Activated CD4-positive, alpha-beta memory T cell treated with anti-CD3 and anti-CD28 coated beads for 36 hours (primary cell): ENCODE data around the gene KRT6C. TPM values are rescaled to one million over a fixed set of nuclear protein-coding genes. Genes with fewer than 3 reads are reported as not detected.
"Not testable (repeated sequence)": the region's sequence is repeated elsewhere in the genome, so short reads cannot be mapped to it uniquely, and the experiment has no call there.

Source experiments
- CTCF ChIA-PET: fragments of 350-600 bp; sonication (Branson Sonifier 250); formaldehyde crosslinking; loops from one replicate; lab custom pipeline; 2021; ENCODE audit warnings: antibody characterized with exemption, inconsistent platforms; lab: Charles Lee
- POLR2A ChIA-PET: fragments of 350-600 bp; sonication (Branson Sonifier 250); formaldehyde crosslinking; loops from one replicate; lab custom pipeline; 2021; ENCODE audit warnings: antibody characterized with exemption; lab: Charles Lee
- DNase-seq: peaks from one replicate; pipeline ENCODE4 v3.0.0-alpha.2; 2020
- H3K27ac Mint-ChIP-seq: one replicate; pipeline ENCODE4 v1.8.0; 2021; ENCODE audit warnings: mixed read lengths
- H3K27me3 Mint-ChIP-seq: one replicate; pipeline ENCODE4 v1.8.0; 2021; ENCODE audit warnings: mixed read lengths
- H3K36me3 Mint-ChIP-seq: one replicate; pipeline ENCODE4 v1.8.0; 2021; ENCODE audit warnings: mixed read lengths
- H3K4me1 Mint-ChIP-seq: one replicate; pipeline ENCODE4 v1.8.0; 2021; ENCODE audit warnings: low read depth, mixed read lengths
- H3K4me3 Mint-ChIP-seq: one replicate; pipeline ENCODE4 v1.8.0; 2021; ENCODE audit warnings: mild to moderate bottlenecking, mixed read lengths
- H3K9me3 Mint-ChIP-seq: one replicate; pipeline ENCODE4 v1.8.0; 2021; ENCODE audit warnings: mixed read lengths
- intact Hi-C: fragments of 100-400 bp; cut with micrococcal nuclease; formaldehyde crosslinking; loops from one replicate; pipeline ENCODE4 v1.15.1; 2023
- total RNA-seq, 2 experiments: library from RNA; stranded (reverse); gene quantifications; one replicate each; pipeline ENCODE4 v1.2.3, GENCODE V29; 2021

KRT6C gene
- total RNA-seq, 2 experiments from 2014 or later = not detected

DNA sequence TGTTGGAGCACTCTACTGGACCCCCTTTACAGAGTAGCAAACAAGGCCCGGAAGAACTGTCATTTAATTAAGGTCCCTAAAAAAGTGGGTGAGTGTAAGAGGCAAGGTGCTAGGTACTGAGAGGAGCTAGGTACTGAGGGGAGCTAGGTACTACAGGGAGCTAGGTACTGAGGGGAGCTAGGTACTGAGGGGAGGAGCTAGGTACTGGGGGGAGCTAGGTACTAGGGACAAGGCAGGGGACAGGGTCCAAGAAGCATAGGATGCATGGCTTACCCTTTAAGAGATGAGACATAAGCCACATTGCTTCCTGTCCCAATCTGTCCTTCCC, 41.7 kb upstream of the KRT6C start:
- peaks cover 3% of the 10 kb centered on the region for H3K36me3 Mint-ChIP-seq
- ChIA-PET POLR2A (no interaction called here), CTCF (no interaction called here)
- H3K4me3 Mint-ChIP-seq = no peak overlapping the region
- DNase-seq = no peak
- H3K27ac Mint-ChIP-seq = no peak overlapping the region
- intact Hi-C loops = no loop called here
- peaks cover 7% of the 10 kb centered on the region for H3K9me3 Mint-ChIP-seq
- H3K4me1 Mint-ChIP-seq = no peaks in the 10 kb centered on the region
- peaks cover 9% of the 10 kb centered on the region for H3K27me3 Mint-ChIP-seq

DNA sequence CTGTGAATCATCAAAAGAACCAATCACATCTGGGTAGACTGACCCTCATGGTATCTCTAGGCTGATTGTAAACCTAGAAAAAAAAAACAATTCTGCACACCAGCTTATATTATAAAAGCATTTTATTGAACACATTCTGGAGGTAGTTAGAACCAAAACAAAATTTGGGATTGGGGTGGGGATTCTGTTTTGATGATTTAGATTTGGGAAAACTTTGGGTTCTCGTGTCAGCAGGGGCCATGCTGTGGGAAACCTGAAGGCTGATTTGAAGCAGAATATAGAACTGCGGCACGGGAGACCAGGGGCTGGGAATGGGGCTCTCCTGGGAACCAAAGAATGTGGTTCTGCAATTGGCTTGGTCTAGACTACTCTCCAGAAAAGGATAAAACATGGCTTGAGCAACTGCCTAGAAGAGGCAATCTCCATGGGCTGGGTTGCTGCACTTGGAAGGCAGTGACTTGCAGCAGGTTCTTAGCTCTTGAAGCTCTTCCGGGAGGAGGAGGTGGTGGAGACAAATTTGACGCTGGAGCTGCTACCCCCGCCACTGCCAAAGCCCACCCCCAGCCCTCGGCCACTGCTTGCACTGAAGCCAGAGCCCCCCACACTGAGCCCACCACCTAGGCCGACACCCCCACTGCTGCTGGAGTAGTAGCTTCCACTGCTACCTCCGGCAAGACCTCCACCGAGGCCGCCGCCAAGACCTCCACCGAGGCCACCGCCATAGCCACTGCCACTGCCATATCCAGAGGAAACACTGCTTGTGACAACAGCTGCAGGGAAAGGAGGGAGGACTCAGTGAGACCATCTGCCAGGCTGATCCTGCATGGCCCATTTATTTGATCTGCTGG, 41.1 kb upstream of the KRT6C start:
- peaks cover 8% of the 10 kb centered on the region for H3K9me3 Mint-ChIP-seq
- ChIA-PET CTCF (interaction anchor here (0.8 kb wide), 1 partner anchor 366 kb away, joined by 3 read pairs; no protein-coding TSS in a partner anchor), POLR2A (interaction anchor here (0.6 kb wide), 1 partner anchor 1820 kb away, joined by 3 read pairs; no protein-coding TSS in a partner anchor)
- H3K36me3 Mint-ChIP-seq = peaks cover 3% of the 10 kb centered on the region
- no peak overlapping the region for H3K4me3 Mint-ChIP-seq
- H3K27ac Mint-ChIP-seq = no peak overlapping the region
- no peak for DNase-seq
- peaks cover 11% of the 10 kb centered on the region for H3K27me3 Mint-ChIP-seq
- intact Hi-C loops = no loop called here
- no peaks in the 10 kb centered on the region for H3K4me1 Mint-ChIP-seq

DNA sequence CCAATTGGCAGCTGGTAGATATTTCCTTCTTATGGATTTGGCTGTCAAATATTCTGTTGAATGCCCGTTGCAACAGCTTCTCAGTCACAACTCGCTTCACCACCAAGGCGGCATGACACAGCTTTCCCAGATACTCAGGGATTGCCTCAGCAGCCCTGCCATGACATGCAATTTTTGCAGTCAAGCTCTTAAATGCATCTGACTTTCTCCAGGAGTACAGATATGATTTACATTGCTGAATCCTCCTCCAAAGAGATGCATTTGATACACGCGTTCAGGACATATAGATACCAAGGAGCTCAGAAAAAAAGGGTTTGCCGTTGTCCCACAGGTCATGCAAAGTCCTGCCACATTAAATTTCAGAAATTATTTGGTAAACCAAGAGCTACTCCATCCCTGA, 40.1 kb upstream of the KRT6C start:
- Mint-ChIP-seq H3K27me3 (peaks cover 17% of the 10 kb centered on the region), H3K36me3 (peaks cover 3% of the 10 kb centered on the region), H3K27ac (no peak overlapping the region)

DNA sequence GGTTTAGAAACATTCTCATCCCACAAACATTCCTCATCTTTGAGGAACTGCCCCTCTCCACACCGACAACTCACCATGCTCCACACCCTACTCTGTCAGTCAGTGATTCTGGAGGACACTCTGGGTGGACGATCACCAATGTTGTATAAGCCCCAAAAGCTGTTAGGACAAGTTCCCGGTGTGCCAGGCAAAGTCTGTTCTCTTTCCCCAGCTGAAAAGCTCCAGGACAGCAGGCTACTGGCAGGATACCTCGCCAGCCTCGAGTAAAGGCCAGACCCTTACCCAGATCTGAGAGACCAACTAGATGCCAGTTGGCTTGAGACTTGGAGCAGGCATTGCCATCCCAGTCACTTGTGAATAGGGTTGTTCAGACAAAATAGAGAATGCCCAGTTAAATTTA, 34.6 kb upstream of the KRT6C start:
- peaks cover 3% of the 10 kb centered on the region for H3K36me3 Mint-ChIP-seq
- ChIA-PET CTCF (interaction anchor here (0.9 kb wide), 1 partner anchor 80 kb away, joined by 4 read pairs; no protein-coding TSS in a partner anchor), POLR2A (no interaction called here)
- no peak for DNase-seq
- no peak overlapping the region for H3K27ac Mint-ChIP-seq
- H3K4me3 Mint-ChIP-seq = no peak overlapping the region
- H3K9me3 Mint-ChIP-seq = peaks cover 8% of the 10 kb centered on the region
- peaks cover 32% of the 10 kb centered on the region for H3K27me3 Mint-ChIP-seq
- intact Hi-C loops = no loop called here
- no peaks in the 10 kb centered on the region for H3K4me1 Mint-ChIP-seq

More for the DNA sequence above, 40.1 kb upstream of the KRT6C start:
- DNase-seq = no peak
- ChIA-PET CTCF (no interaction called here), POLR2A (no interaction called here)
- H3K4me1 Mint-ChIP-seq = no peaks in the 10 kb centered on the region
- H3K9me3 Mint-ChIP-seq = peaks cover 8% of the 10 kb centered on the region
- no peak overlapping the region for H3K4me3 Mint-ChIP-seq
- intact Hi-C loops = no loop called here

DNA sequence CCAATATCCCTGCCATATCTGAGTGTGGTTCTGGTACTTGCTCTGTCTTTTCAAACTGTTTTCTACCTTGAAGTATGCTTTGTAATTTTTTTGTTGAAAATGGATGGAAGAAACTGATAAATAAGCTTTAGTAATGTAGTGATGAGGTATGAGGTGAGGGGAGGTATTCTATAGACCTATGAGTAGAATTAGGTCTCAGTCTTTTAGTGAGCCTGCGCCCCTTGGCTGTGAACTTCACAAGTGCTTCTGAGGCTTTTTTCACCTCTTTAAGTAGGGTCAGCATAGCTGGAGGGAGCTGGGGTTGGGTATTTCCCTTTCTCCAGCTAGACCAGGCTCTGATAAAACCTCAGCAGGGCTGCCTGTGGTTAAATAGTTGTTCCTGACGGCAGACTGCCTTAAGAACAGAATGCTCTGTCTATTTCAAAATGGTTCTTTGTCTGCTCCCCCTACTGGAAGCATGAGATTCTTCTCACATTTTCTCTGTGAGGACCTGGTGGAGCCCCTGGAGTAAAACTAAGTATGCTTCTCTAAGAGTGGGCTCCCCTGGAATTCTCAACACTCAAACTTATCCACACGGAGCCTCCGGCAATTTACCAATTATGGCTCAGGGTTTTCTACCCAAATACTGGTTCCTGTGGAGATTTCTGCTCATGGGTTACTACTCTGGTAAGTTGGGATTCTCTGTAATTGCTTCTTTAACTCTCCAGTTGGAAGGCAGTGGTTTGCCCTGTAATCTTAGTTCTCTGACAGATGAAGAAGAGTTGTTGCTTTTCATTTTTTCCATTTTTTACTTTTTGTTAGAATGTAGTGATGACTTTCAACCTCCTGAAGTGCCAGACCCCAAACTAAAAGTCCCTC, 33.5 kb upstream of the KRT6C start:
- peaks cover 3% of the 10 kb centered on the region for H3K36me3 Mint-ChIP-seq
- no peaks in the 10 kb centered on the region for H3K4me1 Mint-ChIP-seq
- H3K27ac Mint-ChIP-seq = no peak overlapping the region
- no peak for DNase-seq
- no peak overlapping the region for H3K4me3 Mint-ChIP-seq
- POLR2A ChIA-PET = no interaction called here
- intact Hi-C loops = no loop called here
- CTCF ChIA-PET = interaction anchor here (0.9 to 1.5 kb wide), 3 partner anchors 9 to 127 kb away, joined by 3 to 5 read pairs (median 4); no protein-coding TSS in a partner anchor
- peaks cover 8% of the 10 kb centered on the region for H3K9me3 Mint-ChIP-seq
- peaks cover 29% of the 10 kb centered on the region for H3K27me3 Mint-ChIP-seq

DNA sequence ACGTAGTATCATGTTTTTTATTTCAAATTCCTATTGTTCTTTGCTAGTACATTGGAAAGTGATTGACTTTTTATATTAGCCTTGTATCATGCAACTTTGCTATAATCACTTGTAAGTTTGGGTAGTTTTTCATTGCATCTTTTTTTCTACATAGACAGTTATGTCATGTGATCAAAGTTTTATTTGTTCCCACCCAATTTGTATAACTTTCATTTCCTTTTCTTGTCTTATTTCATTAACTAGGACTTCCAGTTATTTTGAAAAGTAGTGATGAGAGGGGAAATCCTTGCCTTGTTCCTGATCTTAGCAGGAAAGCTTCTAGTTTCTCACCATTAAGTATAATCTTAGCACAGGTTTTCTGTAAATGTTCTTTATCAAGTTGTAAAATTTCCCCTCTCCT, 29.3 kb upstream of the KRT6C start:
- Mint-ChIP-seq H3K27ac (no peak overlapping the region), H3K27me3 (peaks cover 15% of the 10 kb centered on the region), H3K36me3 (no peaks in the 10 kb centered on the region), H3K4me3 (no peak overlapping the region), H3K4me1 (no peaks in the 10 kb centered on the region), H3K9me3 (no peaks in the 10 kb centered on the region)
- ChIA-PET CTCF (interaction anchor here (0.7 kb wide), 1 partner anchor 377 kb away, joined by 3 read pairs; no protein-coding TSS in a partner anchor), POLR2A (no interaction called here)
- no peak for DNase-seq
- intact Hi-C loops = no loop called here

DNA sequence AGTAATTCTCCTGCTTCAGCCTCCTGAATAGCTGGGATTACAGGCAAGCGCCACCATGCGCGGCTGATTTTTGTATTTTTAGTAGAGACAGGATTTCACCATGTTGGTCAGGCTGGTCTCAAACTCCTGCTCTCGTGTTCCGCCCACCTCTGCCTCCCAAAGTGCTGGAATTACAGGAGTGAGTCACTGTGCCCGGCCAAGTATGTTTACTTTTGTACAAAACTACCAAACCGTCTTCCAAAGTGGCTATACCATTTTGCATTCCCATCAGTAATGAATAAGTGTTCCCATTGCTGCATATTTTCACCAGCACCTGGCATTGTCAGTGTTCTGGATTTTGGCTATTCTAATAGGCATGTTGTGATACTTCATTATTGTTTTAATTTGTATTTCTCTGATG, 27.9 kb upstream of the KRT6C start:
- no peaks in the 10 kb centered on the region for H3K36me3 Mint-ChIP-seq
- ChIA-PET POLR2A (no interaction called here), CTCF (no interaction called here)
- peaks cover 6% of the 10 kb centered on the region for H3K27me3 Mint-ChIP-seq
- no peaks in the 10 kb centered on the region for H3K4me1 Mint-ChIP-seq
- no peaks in the 10 kb centered on the region for H3K9me3 Mint-ChIP-seq
- no peak for DNase-seq
- intact Hi-C loops = no loop called here
- H3K4me3 Mint-ChIP-seq = no peak overlapping the region
- no peak overlapping the region for H3K27ac Mint-ChIP-seq

DNA sequence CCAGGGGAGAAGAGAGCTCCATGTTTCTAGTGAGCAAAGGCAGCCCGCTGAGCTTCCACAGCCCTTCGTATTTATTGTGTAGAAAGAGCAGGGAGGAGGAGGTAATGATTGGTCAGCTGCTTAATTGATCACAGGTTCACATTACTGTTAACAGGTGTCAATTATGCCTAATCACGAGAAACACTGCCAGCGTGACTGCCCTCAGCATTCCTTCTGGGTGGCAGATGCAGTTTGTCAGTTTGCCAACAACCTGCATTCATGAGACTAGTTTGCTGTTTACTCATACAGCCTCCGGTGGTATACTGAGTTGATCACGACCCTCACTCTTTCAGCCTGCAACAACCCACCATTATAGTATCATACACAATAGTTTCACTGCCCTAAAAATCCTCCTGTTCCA, 27.0 kb upstream of the KRT6C start:
- DNase-seq, intact Hi-C loops, H3K9me3 Mint-ChIP-seq, POLR2A ChIA-PET, H3K4me3 Mint-ChIP-seq, H3K36me3 Mint-ChIP-seq, CTCF ChIA-PET, H3K4me1 Mint-ChIP-seq, H3K27me3 Mint-ChIP-seq, H3K27ac Mint-ChIP-seq: not testable (repeated sequence)

DNA sequence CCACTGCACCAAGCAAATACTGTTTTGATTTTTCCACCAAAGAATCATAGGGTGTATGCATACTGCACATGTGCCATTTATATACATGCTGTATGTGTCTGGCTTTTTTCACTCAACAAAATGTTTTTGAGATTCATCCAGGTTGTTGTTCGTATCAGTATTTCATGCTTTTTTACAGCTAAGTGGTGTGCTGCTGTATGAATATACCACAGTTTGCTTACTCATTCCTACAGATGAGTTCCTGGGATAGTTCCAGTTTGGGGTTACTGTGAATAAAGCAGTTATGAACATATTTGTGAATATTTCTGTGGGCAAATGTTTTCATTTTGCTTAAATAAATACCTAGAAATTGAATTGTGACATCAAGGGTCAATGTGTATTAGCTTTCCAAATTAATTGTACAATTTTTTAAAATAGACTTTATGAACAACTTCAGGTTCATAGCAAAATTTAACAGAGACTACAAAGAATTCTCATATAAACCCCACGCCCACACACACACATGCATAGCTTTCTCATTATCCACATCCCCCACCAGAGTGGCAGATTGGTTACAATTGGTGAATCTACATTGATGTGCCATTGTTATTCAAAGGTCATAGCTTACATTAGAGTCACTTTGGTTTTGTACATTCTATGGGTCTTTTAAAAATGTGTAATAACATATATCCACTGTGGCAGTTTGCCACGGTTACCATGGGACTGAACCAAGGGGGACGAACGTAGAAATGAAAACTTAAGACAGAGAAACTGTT, 26.4 kb upstream of the KRT6C start:
- H3K4me3 Mint-ChIP-seq = no peak overlapping the region
- no peak overlapping the region for H3K27ac Mint-ChIP-seq
- peaks cover 7% of the 10 kb centered on the region for H3K27me3 Mint-ChIP-seq
- intact Hi-C loops = no loop called here
- no peak for DNase-seq
- no peaks in the 10 kb centered on the region for H3K36me3 Mint-ChIP-seq
- no peaks in the 10 kb centered on the region for H3K9me3 Mint-ChIP-seq
- ChIA-PET POLR2A (no interaction called here), CTCF (interaction anchor here (1.4 kb wide), 1 partner anchor 379 kb away, joined by 4 read pairs; no protein-coding TSS in a partner anchor)
- no peaks in the 10 kb centered on the region for H3K4me1 Mint-ChIP-seq

DNA sequence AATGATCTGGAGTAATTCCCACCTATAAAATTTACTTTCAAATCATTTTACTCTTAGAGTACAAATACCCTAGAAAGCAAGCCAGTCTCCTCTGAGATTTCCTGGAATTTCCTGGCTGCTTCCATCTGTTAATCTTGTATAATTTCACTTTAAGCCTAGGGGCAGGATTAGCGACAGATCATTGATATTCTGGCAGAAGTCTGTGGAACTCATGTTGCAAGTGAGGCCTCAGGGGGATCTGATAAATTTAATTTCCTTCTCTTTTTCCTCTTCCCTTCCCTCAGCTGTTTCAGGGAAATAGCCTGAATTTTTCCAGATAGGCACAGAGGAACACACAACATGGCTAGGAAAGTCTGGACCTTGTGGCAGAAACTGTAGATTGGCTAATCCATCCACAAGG, 25.3 kb upstream of the KRT6C start:
- Mint-ChIP-seq H3K4me1 (no peaks in the 10 kb centered on the region), H3K4me3 (no peak overlapping the region), H3K9me3 (no peaks in the 10 kb centered on the region), H3K36me3 (no peaks in the 10 kb centered on the region), H3K27ac (no peak overlapping the region), H3K27me3 (peaks cover 9% of the 10 kb centered on the region)
- DNase-seq = no peak
- POLR2A ChIA-PET = no interaction called here
- CTCF ChIA-PET = interaction anchor here (1.4 kb wide), 1 partner anchor 381 kb away, joined by 4 read pairs; no protein-coding TSS in a partner anchor
- intact Hi-C loops = no loop called here

DNA sequence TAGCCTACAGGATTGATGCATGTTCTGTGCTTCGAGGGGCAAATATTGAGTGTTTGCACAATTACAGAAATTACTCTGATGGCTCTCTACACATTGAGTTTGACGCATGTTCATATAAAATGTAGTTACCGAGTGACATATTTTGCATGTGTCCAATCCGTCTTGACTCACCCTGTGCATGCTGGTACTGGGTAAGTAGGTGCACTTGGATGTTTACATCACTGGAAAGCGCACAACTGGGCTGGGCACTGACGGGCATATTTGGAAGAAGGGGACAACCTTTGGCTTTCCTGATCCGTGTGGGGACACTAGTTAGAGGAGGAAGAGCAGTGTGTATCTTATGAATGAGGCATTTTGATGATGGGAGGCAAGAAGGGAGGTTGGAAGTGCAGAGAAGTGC, 24.4 kb upstream of the KRT6C start:
- Mint-ChIP-seq H3K4me3 (no peak overlapping the region), H3K36me3 (no peaks in the 10 kb centered on the region), H3K27me3 (peaks cover 9% of the 10 kb centered on the region), H3K9me3 (no peaks in the 10 kb centered on the region), H3K27ac (no peak overlapping the region), H3K4me1 (no peaks in the 10 kb centered on the region)
- DNase-seq = no peak
- POLR2A ChIA-PET = no interaction called here
- intact Hi-C loops = no loop called here
- CTCF ChIA-PET = no interaction called here
